GM18951 (cell line): Measurements from ENCODE around the gene PALM.

Source experiments
- POLR2A ChIP-seq: IDR thresholded peaks from 4 replicates; pipeline ENCODE4 v1.6.1; 2011; ENCODE audit warnings: mild to moderate bottlenecking; ENCODE audit not compliant: insufficient read length, insufficient read depth; ENCODE audit errors: extremely low read depth
- in situ Hi-C: fragments of 300-500 bp; cut with MboI; formaldehyde crosslinking; loops from one replicate; pipeline ENCODE4 v1.12.0; 2022; ENCODE audit warnings: low sequenced_read_pairs, mixed read lengths, inconsistent platforms; ENCODE audit not compliant: unreplicated experiment

PALM gene

DNA sequence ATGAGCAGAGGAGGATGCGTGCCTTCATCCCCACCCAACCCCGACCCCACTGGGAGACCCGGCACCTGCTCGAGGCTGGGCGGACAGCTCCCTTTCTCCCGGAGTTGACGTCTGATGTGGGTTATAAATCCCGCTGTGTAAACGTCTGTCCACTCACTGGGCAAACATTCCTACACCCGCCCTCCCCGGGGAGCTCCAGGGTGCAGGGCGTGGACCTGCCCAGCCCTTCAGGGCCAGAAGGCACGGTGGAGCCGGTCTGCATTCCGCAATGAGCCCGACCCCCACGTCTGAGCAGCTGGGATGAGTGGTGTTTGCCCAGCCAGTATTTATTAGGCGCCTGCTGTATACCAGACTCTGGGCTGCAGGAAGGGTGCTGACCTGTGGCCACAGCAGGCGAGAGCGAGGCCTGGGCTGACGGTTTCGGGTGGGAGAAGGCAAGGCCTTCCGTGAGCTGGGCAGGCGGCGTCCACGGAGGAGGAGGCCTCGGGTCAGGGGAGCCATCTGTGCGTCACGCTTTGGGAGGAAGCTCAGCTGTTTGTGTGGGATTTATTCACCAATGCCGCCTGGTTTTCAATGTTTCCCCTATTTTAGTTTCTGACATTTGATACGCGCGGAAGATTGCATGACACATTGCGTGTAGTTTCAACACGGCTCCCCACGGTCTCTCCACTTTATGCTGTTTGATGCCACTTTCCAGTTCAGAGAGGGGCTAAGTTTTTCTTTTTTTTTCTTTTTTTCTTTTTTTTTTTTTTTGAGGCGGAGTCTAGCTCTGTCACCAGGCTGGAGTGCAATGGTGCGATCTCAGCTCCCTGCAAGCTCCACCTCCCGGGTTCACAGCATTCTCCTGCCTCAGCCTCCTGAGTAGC, 44.1 kb downstream of the PALM start:
- no peak for TF ChIP-seq POLR2A
- in situ Hi-C loops, result loop anchor here (25.0 kb wide), 1 partner anchor 234 kb away; the partner anchor contains the start of gene WDR18

DNA sequence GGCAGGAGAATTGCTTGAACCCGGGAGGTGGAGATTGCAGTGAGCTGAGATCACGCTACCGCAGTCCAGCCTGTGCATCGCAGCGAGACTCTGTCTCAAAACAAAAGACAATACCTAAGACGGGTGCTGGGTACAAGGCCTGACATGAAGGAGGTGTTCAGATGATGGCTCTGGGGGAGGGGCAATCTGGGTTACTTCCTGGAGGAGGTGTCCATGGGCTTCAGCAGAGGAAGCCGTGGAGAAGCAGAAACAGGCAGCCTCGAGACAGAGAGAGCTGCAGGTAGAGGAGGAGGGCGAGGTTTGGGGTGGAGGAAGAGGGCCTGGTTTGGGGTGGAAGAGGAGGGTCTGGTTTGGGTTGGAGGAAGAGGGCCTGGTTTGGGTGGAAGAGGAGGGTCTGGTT, 45.8 kb downstream of the PALM start:
- in situ Hi-C loops, result loop anchor here (25.0 kb wide), 1 partner anchor 233 kb away; the partner anchor contains the start of gene WDR18
- TF ChIP-seq POLR2A, result no peak

DNA sequence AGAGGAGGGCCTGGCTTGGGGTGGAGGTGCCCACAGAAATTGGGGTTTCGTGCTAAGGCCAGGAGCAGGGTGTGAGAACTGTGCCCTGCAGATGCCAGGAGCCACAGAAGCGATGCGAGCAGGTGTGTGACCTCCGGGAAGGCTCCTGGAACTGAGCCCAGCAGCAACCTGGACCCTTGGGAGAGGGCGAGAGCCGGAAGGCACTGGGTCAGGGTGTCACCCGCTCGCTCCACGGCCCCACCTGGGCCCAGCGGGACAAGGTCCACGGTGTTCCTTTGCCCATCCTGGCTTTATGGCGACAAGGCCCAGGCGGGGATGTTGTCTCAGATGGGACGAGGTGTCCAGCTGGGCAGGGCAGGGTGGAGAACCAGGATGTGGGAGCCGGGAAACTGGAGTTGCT, 46.3 kb downstream of the PALM start:
- TF ChIP-seq POLR2A, result no peak
- in situ Hi-C loops, result loop anchor here (25.0 kb wide), 1 partner anchor 232 kb away; the partner anchor contains the start of gene WDR18

DNA sequence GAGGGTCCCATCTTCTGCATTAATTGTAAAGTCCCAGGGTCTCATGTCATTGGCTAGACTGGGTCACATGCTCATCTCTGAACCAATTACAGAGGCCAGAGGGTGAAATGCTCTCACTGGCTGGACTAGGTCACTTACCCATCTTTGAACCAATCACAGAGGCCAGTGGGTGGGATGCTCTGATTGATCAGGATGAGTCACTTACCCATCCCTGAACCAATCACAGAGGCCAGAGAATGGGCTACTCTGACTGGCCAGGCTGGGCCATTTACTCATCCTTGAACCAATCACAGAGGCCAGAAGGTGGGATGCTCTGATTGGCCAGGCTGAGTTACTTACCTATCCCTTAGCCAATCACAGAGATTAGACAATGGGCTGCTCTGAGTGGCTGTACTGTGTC, 47.5 kb downstream of the PALM start:
- no peak for TF ChIP-seq POLR2A

DNA sequence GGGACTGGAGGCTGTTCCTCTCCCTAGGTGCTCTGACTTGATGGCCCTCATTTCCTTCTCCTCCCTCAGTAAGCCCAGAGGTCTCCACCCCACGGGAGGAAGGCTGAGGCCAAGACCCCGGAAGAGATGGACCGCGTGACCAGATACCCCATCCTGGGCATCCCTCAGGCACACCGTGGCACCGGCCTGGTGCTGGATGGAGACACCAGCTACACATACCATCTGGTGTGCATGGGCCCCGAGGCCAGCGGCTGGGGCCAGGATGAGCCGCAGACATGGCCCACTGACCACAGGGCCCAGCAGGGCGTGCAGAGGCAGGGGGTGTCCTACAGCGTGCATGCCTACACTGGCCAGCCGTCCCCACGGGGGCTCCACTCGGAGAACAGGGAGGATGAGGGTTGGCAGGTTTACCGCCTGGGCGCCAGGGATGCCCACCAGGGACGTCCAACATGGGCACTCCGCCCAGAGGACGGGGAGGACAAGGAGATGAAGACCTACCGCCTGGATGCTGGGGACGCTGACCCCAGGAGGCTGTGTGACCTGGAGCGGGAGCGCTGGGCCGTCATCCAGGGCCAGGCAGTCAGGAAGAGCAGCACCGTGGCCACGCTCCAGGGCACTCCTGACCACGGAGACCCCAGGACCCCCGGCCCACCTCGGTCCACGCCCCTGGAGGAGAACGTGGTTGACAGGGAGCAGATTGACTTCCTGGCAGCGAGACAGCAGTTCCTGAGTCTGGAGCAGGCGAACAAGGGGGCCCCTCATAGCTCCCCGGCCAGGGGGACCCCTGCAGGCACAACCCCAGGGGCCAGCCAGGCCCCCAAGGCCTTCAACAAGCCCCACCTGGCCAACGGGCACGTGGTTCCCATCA, 48.3 kb downstream of the PALM start:
- TF ChIP-seq POLR2A, result no peak
- in situ Hi-C loops, result loop anchor here (25.0 kb wide), 1 partner anchor 230 kb away; the partner anchor contains the start of gene WDR18

More for the DNA sequence above, 47.5 kb downstream of the PALM start:
- in situ Hi-C loops, result loop anchor here (25.0 kb wide), 1 partner anchor 231 kb away; the partner anchor contains the start of gene WDR18

DNA sequence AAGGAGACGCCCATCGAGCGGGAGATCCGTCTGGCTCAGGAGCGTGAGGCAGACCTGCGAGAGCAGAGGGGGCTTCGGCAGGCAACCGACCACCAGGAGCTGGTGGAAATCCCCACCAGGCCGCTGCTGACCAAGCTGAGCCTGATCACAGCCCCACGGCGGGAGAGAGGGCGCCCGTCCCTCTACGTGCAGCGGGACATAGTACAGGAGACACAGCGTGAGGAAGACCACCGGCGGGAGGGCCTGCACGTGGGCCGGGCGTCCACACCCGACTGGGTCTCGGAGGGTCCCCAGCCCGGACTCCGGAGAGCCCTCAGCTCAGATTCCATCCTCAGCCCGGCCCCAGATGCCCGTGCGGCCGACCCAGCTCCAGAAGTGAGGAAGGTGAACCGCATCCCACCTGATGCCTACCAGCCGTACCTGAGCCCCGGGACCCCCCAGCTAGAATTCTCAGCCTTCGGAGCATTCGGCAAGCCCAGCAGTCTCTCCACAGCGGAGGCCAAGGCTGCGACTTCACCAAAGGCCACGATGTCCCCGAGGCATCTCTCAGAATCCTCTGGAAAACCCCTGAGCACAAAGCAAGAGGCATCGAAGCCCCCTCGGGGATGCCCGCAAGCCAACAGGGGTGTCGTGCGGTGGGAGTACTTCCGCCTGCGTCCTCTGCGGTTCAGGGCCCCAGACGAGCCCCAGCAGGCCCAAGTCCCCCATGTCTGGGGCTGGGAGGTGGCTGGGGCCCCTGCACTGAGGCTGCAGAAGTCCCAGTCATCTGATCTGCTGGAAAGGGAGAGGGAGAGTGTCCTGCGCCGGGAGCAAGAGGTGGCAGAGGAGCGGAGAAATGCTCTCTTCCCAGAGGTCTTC, 49.3 kb downstream of the PALM start:
- no peak for TF ChIP-seq POLR2A
- in situ Hi-C loops, result loop anchor here (25.0 kb wide), 1 partner anchor 229 kb away; the partner anchor contains the start of gene WDR18

DNA sequence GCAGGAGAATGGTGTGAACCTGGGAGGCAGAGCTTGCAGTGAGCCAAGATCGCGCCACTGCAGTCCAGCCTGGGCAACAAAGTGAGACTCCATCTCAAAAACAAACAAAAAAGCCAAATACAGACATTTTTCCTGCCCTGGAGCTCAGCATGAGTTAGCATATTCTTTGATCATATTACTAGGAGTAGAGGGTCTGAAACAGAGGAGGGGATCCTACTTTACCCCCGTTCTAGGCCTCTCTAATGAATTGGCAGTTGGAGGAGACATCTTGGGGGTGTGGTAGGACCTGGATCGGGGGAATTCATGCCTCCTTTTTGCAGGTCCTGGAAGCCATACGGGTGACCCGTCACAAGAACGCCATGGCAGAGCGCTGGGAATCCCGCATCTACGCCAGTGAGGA, 54.4 kb downstream of the PALM start:
- in situ Hi-C loops, result loop anchor here (10.0 to 25.0 kb wide), 2 partner anchors 162 to 224 kb away; partner anchors contain the start of genes ARID3A and WDR18
- TF ChIP-seq POLR2A, result no peak

DNA sequence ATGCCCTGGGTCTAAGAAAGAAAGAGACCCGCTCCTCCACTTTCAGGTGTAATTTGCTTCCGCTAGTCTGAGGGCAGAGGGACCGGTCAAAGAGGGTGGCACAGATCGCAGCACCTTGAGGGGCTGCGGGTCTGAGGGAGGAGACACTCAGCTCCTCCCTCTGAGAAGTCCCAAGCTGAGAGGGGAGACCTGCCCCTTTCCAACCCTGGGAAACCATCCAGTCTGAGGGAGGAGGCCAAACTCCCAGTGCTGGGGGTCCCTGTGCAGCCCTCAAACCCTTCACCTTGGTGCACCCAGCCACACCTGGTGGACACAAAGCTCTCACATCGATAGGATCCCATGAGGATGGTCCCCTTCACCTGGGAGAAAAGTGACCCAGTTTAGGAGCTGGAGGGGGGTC, 55.1 kb downstream of the PALM start:
- in situ Hi-C loops, result loop anchor here (10.0 to 25.0 kb wide), 2 partner anchors 161 to 223 kb away; partner anchors contain the start of genes ARID3A and WDR18
- no peak for TF ChIP-seq POLR2A

DNA sequence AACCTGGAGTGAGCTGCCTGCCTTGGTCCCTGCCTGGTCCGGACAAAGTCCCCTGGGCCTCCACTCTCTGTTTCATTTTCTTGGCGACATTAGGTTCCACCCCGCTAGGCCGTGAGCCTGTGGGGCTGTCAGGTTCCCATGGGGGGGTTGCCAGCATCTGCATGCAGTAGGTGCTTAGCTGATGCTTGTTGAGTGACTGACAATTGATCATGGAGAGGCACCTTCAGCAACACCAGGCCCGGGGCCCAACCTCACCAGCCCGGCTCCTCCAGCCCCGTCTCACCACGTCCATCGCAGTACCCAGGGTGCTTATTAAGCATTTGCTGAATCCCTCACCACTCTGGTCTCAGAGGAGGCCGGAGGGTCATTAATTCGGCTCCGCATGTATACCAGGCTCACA, 55.6 kb downstream of the PALM start:
- TF ChIP-seq POLR2A, result no peak
- in situ Hi-C loops, result loop anchor here (10.0 to 25.0 kb wide), 2 partner anchors 160 to 223 kb away; partner anchors contain the start of genes ARID3A and WDR18

DNA sequence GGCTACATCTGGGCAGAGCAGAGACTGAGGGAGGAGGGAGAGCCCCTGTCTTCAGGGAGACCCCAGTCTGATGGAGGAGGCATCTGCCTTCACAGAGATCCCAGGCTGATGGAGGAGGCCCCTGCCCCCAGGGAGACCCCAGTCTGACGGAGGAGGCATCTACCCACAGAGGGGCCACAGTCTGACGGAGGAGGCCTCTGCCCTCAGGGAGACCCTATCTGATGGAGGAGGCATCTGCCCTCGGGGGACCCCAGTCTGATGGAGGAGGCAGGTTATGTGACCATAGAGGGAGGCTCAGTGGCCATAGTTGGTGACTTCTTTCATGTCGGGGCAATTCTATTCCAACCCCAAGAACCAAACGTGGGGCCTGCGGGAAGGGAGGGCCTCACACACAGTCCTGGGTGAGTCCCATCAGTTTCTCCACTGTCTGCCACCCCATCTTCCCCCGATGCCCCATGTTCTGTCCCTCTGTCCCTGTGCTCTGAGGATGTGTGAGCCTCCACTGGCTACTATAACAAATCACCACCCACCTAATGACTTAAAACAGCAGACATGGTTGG, 56.5 kb downstream of the PALM start:
- in situ Hi-C loops, result loop anchor here (10.0 to 25.0 kb wide), 2 partner anchors 160 to 222 kb away; partner anchors contain the start of genes ARID3A and WDR18
- TF ChIP-seq POLR2A, result no peak

DNA sequence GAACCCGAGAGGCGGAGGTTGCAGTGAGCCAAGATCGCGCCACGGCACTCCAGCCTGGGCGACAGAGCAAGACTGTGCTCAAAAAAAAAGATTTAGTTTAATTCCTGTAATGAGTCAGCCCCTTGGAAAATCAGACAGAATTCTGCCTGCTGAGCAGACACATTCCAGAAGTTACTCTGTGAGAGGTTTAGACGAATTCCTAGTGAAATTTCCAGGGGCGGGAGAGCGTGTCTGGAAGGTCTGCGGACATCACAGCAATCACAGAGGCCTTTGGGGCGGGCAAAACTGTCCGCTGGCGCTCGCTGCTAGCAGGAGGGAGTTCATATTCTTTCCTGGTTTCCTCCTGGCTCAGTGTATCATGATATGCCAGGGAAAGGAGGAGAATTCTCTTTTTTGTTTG, 59.7 kb downstream of the PALM start:
- in situ Hi-C loops, result loop anchor here (10.0 to 25.0 kb wide), 2 partner anchors 156 to 219 kb away; partner anchors contain the start of genes ARID3A and WDR18

More for the DNA sequence above, 59.7 kb downstream of the PALM start:
- TF ChIP-seq POLR2A, result no peak
